H1 (cell line): ENCODE measurements around the gene MGAT4B. TPM values are rescaled to one million over a fixed set of nuclear protein-coding genes. Genes with fewer than 3 reads are reported as not detected.

Source experiments
- CTCF ChIA-PET: fragments of 300-600 bp; sonication (Branson Sonifier 250); formaldehyde crosslinking; loops from one replicate; lab custom pipeline; 2021; ENCODE audit not compliant: partially characterized antibody; lab: Charles Lee
- POLR2A ChIA-PET: fragments of 300-600 bp; sonication (Branson Sonifier 250); formaldehyde crosslinking; loops from one replicate; lab custom pipeline; 2021; ENCODE audit warnings: inconsistent platforms; ENCODE audit not compliant: partially characterized antibody; lab: Charles Lee
- DNase-seq, 2 experiments: peaks; one replicate each; pipeline versions ENCODE4 v3.0.0 to v3.0.0-alpha.2; 2010 to 2022; ENCODE audit warnings: low spot score in 2 of 2, low read depth in 1 of 2, mixed read lengths in 1 of 2
- FAIRE-seq: peaks from 2 replicates; lab custom pipeline; 2011; peaks lifted over from hg19 to GRCh38; lab: Jason Lieb, UNC
- H2AFZ ChIP-seq: 2 replicates; pipeline ENCODE4 v1.8.1; 2012; ENCODE audit warnings: low read length, inconsistent platforms
- H2AK5ac ChIP-seq: 2 replicates; pipeline ENCODE4 v1.6.1; 2013; ENCODE audit warnings: low read depth, low read length
- H2BK120ac ChIP-seq: replicated peaks from 2 replicates; pipeline ENCODE3; 2013; ENCODE audit warnings: low read depth, low read length, inconsistent platforms
- H2BK12ac ChIP-seq: 2 replicates; pipeline ENCODE4 v1.6.1; 2013; ENCODE audit warnings: low read depth, low read length
- H2BK15ac ChIP-seq: 2 replicates; pipeline ENCODE4 v1.6.1; 2013; ENCODE audit warnings: low read length
- H2BK20ac ChIP-seq: 2 replicates; pipeline ENCODE4 v1.6.1; 2013; ENCODE audit warnings: low read length
- H2BK5ac ChIP-seq: 2 replicates; pipeline ENCODE4 v1.6.1; 2013; ENCODE audit warnings: low read depth, low read length
- H3K14ac ChIP-seq: 2 replicates; pipeline ENCODE4 v1.6.1; 2013; ENCODE audit warnings: inconsistent platforms; ENCODE audit not compliant: insufficient read length
- H3K18ac ChIP-seq: 2 replicates; pipeline ENCODE4 v1.6.1; 2013; ENCODE audit warnings: low read length; ENCODE audit errors: extremely low read depth
- H3K23ac ChIP-seq: 2 replicates; pipeline ENCODE4 v1.6.1; 2013; ENCODE audit warnings: inconsistent platforms; ENCODE audit not compliant: insufficient read length
- H3K23me2 ChIP-seq: 2 replicates; pipeline ENCODE4 v1.6.1; 2013; ENCODE audit warnings: low read depth, low read length
- H3K27ac ChIP-seq: 2 replicates; pipeline ENCODE4 v1.6.1; 2011; ENCODE audit warnings: low read depth, low read length, inconsistent platforms
- H3K27me3 ChIP-seq, 4 experiments: replicated peaks in 1 of 4; 1 replicate in 1 of 4; 2 replicates in 3 of 4; pipeline versions ENCODE4 v1.6.1 to v1.8.1; 2011 to 2013; ENCODE audit warnings: low read length in 3 of 4, mild to moderate bottlenecking in 3 of 4, inconsistent platforms in 2 of 4, mixed read lengths in 2 of 4, moderate library complexity in 1 of 4; ENCODE audit not compliant: control insufficient read depth in 3 of 4, insufficient read depth in 3 of 4; ENCODE audit errors: extremely low read depth in 1 of 4
- H3K36me3 ChIP-seq, 4 experiments: 2 replicates each; pipeline versions ENCODE4 v1.6.1 to v1.8.1; 2011 to 2013; ENCODE audit warnings: mild to moderate bottlenecking in 4 of 4, low read length in 3 of 4, moderate library complexity in 2 of 4, control low read depth in 1 of 4, inconsistent platforms in 1 of 4; ENCODE audit not compliant: insufficient read depth in 4 of 4, control insufficient read depth in 2 of 4
- H3K4ac ChIP-seq: replicated peaks from 2 replicates; pipeline ENCODE3; 2013; ENCODE audit warnings: low read length, low read depth, mixed read lengths, inconsistent platforms; ENCODE audit not compliant: insufficient read length
- H3K4me1 ChIP-seq, 4 experiments: replicated peaks in 1 of 4; 1 replicate in 1 of 4; 2 replicates in 3 of 4; pipeline versions ENCODE4 v1.6.1 to v1.8.1; 2011 to 2013; ENCODE audit warnings: low read length in 3 of 4, inconsistent platforms in 2 of 4, mixed read lengths in 1 of 4; ENCODE audit not compliant: insufficient read depth in 4 of 4, control insufficient read depth in 3 of 4
- H3K4me2 ChIP-seq, 2 experiments: 2 replicates each; pipeline versions ENCODE4 v1.6.1 to v1.8.1; 2011 to 2013; ENCODE audit warnings: low read depth in 2 of 2, low read length in 2 of 2, control low read depth in 1 of 2, inconsistent platforms in 1 of 2, mild to moderate bottlenecking in 1 of 2; ENCODE audit not compliant: insufficient read depth in 1 of 2
- H3K4me3 ChIP-seq, 4 experiments: fragments of 200-600, 300-600 bp in 1 of 4; sonication (generic), shearing (Covaris generic), sonication (Bioruptor Twin) in 1 of 4; 2 replicates each; pipeline versions ENCODE4 v1.5.1 to v1.8.1; 2011 to 2016; ENCODE audit warnings: low read length in 4 of 4, low read depth in 3 of 4, control low read depth in 2 of 4, inconsistent platforms in 2 of 4, mild to moderate bottlenecking in 2 of 4, mixed read lengths in 1 of 4, moderate library complexity in 1 of 4; ENCODE audit not compliant: insufficient read depth in 2 of 4; ENCODE audit errors: extremely low read depth in 1 of 4
- H3K56ac ChIP-seq: replicated peaks from 2 replicates; pipeline ENCODE3; 2013; ENCODE audit warnings: low read depth, mild to moderate bottlenecking, mixed read lengths, low read length, inconsistent platforms; ENCODE audit not compliant: insufficient read length
- H3K79me1 ChIP-seq: 2 replicates; pipeline ENCODE4 v1.6.1; 2013; ENCODE audit warnings: low read depth, low read length, control low read depth
- H3K79me2 ChIP-seq, 2 experiments: 2 replicates each; pipeline versions ENCODE4 v1.6.1 to v1.8.1; 2012 to 2013; ENCODE audit warnings: low read length in 2 of 2, mild to moderate bottlenecking in 2 of 2, inconsistent platforms in 1 of 2; ENCODE audit not compliant: insufficient read depth in 2 of 2, control insufficient read depth in 1 of 2
- H3K9ac ChIP-seq, 4 experiments: replicated peaks in 1 of 4; 1 replicate in 1 of 4; 2 replicates in 3 of 4; pipeline versions ENCODE4 v1.6.1 to v1.8.1; 2011 to 2013; ENCODE audit warnings: low read depth in 3 of 4, low read length in 3 of 4, control low read depth in 2 of 4, mild to moderate bottlenecking in 2 of 4, moderate library complexity in 2 of 4, inconsistent platforms in 1 of 4; ENCODE audit errors: extremely low read depth in 1 of 4
- H3K9me3 ChIP-seq, 2 experiments: 2 replicates each; pipeline versions ENCODE4 v1.6.1 to v1.8.1; 2012 to 2013; ENCODE audit warnings: mild to moderate bottlenecking in 2 of 2, moderate library complexity in 2 of 2, control low read depth in 1 of 2, inconsistent platforms in 1 of 2, low read depth in 1 of 2, low read length in 1 of 2, mixed read lengths in 1 of 2; ENCODE audit not compliant: insufficient read depth in 2 of 2
- H4K20me1 ChIP-seq, 2 experiments: replicated peaks in 1 of 2; 2 replicates each; pipeline versions ENCODE3 to v1.8.1; 2011 to 2013; ENCODE audit warnings: inconsistent platforms in 2 of 2, low read length in 2 of 2, mild to moderate bottlenecking in 1 of 2; ENCODE audit not compliant: insufficient read depth in 2 of 2, control insufficient read depth in 1 of 2
- H4K5ac ChIP-seq: 2 replicates; pipeline ENCODE4 v1.6.1; 2013; ENCODE audit warnings: low read length, low read depth, mixed read lengths, inconsistent platforms; ENCODE audit not compliant: insufficient read length
- H4K8ac ChIP-seq: 2 replicates; pipeline ENCODE4 v1.8.0; 2013; ENCODE audit warnings: mild to moderate bottlenecking, moderate library complexity, low read length, inconsistent platforms; ENCODE audit not compliant: insufficient read depth; ENCODE audit errors: extremely low read depth
- H4K91ac ChIP-seq: replicated peaks from 2 replicates; pipeline ENCODE3; 2013; ENCODE audit warnings: low read length, mixed read lengths, inconsistent platforms; ENCODE audit not compliant: insufficient read length
- CHD2 ChIP-seq: IDR thresholded peaks from 2 replicates; pipeline ENCODE4 v1.6.1; 2012; ENCODE audit warnings: low read length, improper control_type of control experiment
- EZH2 ChIP-seq: fragments of 200-600 bp; sonication (generic); IDR thresholded peaks from 2 replicates; pipeline ENCODE4 v1.7.1; 2012; ENCODE audit warnings: low read depth, mild to moderate bottlenecking, moderate library complexity, low read length, inconsistent platforms; ENCODE audit not compliant: severe bottlenecking
- GABPA ChIP-seq: IDR thresholded peaks from 2 replicates; pipeline ENCODE4 v1.6.1; 2011; ENCODE audit warnings: mild to moderate bottlenecking, low read length, moderate library complexity, borderline replicate concordance; ENCODE audit not compliant: insufficient read depth
- KDM1A ChIP-seq: fragments of 200-600, 300-600 bp; sonication (generic); IDR thresholded peaks from 2 replicates; pipeline ENCODE4 v1.7.1; 2016; ENCODE audit warnings: mild to moderate bottlenecking, low read length, borderline replicate concordance
- NRF1 ChIP-seq: IDR thresholded peaks from 2 replicates; pipeline ENCODE4 v1.6.1; 2011; ENCODE audit warnings: mild to moderate bottlenecking, low read depth, low read length, improper control_type of control experiment
- SIRT6 ChIP-seq: IDR thresholded peaks from one replicate; pipeline ENCODE4 v1.7.1; 2012; ENCODE audit warnings: low read length, inconsistent platforms
- TCF12 ChIP-seq: IDR thresholded peaks from 2 replicates; pipeline ENCODE4 v1.6.1; 2011; ENCODE audit warnings: low read depth, mild to moderate bottlenecking, low read length
- ZNF274 ChIP-seq: IDR thresholded peaks from 2 replicates; pipeline ENCODE4 v1.7.0; 2012; ENCODE audit warnings: low read length, borderline replicate concordance; ENCODE audit errors: extremely low read depth
- WGBS, 2 experiments: shearing (Covaris generic) in 1 of 2; methylation state at CpG; one replicate each; pipeline versions ENCODE4 v1.1.6 to v1.1.7; 2013 to 2015; ENCODE audit warnings: low lambda C conversion rate in 2 of 2, mixed read lengths in 2 of 2, inconsistent platforms in 1 of 2, low coverage in 1 of 2, missing lambda C conversion rate in 1 of 2; ENCODE audit not compliant: insufficient replicate concordance in 2 of 2, insufficient coverage in 1 of 2, insufficient read length in 1 of 2; ENCODE audit errors: extremely low coverage in 1 of 2, missing lambda C conversion rate in 1 of 2; 5-methylcytosine and 5-hydroxymethylcytosine counted together
- polyA plus RNA-seq, 7 experiments: library from polyadenylated mRNA; depleted of rRNA in 3 of 7; stranded (reverse) in 5 of 7; unstranded in 2 of 7; fragments of >200 nt in 5 of 7; fragments of 200-250 nt in 2 of 7; gene quantifications; 1 replicate in 5 of 7; 2 replicates in 1 of 7; 4 replicates in 1 of 7; pipeline versions ENCODE4 v1.2.1 to v1.2.3, GENCODE V29; 2011 to 2013; ENCODE audit warnings: missing spikeins in 2 of 7, mixed read lengths in 2 of 7
- total RNA-seq: library from RNA; stranded (reverse); fragmentation: NEBNext Ultra II Directional; extraction: Animal tissue kit (Norgen Biotek cat#: 25700); gene quantifications from 2 replicates; pipeline ENCODE4 v1.2.1, GENCODE V29; 2021

MGAT4B gene
- total and polyA plus RNA-seq, 2 of the 8 experiments (the other 6 are each of a cell fraction or from before 2014, with no cell fraction given) = 116 to 128 TPM

DNA sequence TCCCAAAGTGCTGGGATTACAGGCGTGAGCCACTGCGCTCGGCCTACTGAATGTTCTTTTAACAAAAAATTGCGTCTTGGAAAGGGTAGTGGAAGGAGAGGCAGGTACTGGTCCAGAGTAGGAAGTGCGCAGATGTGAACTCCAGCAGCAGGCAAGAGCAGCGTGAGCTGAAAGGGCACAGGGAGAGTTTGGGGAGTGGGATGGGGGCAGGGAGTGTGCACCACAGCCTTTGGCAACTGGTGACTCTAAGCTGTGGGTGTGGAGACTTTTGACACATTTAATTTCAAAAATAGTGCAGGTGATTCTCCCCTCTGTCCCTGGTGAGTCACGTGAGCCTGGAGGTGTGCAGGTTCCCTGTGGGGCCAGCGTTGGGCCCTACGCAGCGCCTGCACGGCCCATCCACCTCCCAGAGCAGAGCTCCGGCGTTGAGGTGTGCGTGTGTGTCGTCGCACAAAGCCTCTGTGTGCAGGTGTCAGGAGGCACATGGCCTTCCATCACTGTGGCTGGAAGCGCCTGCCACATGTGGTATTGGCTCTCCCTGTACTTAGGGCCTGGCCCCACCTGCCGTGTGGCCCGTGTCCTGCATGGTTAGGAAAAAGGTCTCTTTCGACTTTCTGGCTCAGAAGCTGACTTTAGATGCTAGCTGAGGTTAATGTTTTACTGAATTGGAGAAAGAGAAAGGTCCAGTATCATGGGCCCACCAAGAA, 25.5 kb upstream of the MGAT4B start:
- WGBS, 2 experiments = 94% methylated on average over 20 of the region's 20 CpGs; no CpG with 5 or more reads in 1 of the 2 experiments
- H2BK5ac ChIP-seq = no peak overlapping the region
- no peak overlapping the region for H3K4me3 ChIP-seq
- no peak overlapping the region for H4K5ac ChIP-seq
- H2BK20ac ChIP-seq = no peak overlapping the region
- no peak for DNase-seq
- no peak overlapping the region for H3K56ac ChIP-seq
- H2BK15ac ChIP-seq = no peak overlapping the region
- no peaks in the 10 kb centered on the region for H3K27me3 ChIP-seq
- no peak overlapping the region for H2BK120ac ChIP-seq
- H2AK5ac ChIP-seq = no peak overlapping the region
- H4K8ac ChIP-seq = no peak overlapping the region
- peaks cover 4 to 10% of the 10 kb centered on the region in 2 experiments for H4K20me1 ChIP-seq
- no peaks in the 10 kb centered on the region for H3K79me2 ChIP-seq
- H3K23me2 ChIP-seq = no peaks in the 10 kb centered on the region
- TF ChIP-seq TCF12 = no peak
- TF ChIP-seq ZNF274 = no peak
- no peak for TF ChIP-seq CHD2
- no peak for TF ChIP-seq KDM1A
- TF ChIP-seq SIRT6 = no peak
- no peak for TF ChIP-seq EZH2
- TF ChIP-seq NRF1 = no peak
- TF ChIP-seq GABPA = no peak
- no peaks in the 10 kb centered on the region; a peak in 1 of 4 replicates for H3K9me3 ChIP-seq
- no peak overlapping the region for H3K27ac ChIP-seq
- no peak overlapping the region for H3K23ac ChIP-seq
- no peak overlapping the region for H3K4ac ChIP-seq
- H3K36me3 ChIP-seq = peaks cover 23 to 67% (median 49%) of the 10 kb centered on the region in 4 experiments
- H3K14ac ChIP-seq = no peak overlapping the region
- H4K91ac ChIP-seq = no peak overlapping the region
- H2AFZ ChIP-seq = no peak overlapping the region
- H3K4me1 ChIP-seq = peaks cover 0 to 3% (median 1%) of the 10 kb centered on the region in 4 experiments; a peak in 4 of 7 replicates
- no peak overlapping the region; the same call in 1 of the 2 replicates for H3K18ac ChIP-seq
- no peak overlapping the region for H3K4me2 ChIP-seq
- ChIA-PET CTCF (interaction anchor here (0.9 to 1.9 kb wide), 8 partner anchors 11 to 497 kb away, joined by 3 to 8 read pairs (median 3); no protein-coding TSS in a partner anchor), POLR2A (interaction anchor here (0.6 to 5.7 kb wide), 7 partner anchors 8 to 86 kb away, joined by 3 to 47 read pairs (median 6); partner anchors contain the start of gene SQSTM1)
- H3K9ac ChIP-seq = no peak overlapping the region
- no peaks in the 10 kb centered on the region; the same call in 1 of the 2 replicates for H3K79me1 ChIP-seq
- FAIRE-seq = no peak
- H2BK12ac ChIP-seq = no peak overlapping the region
